Measurements from ENCODE around the gene ZNF780A. TPM values are rescaled to one million over a fixed set of nuclear protein-coding genes. Genes with fewer than 3 reads are reported as not detected.

ZNF780A gene
- total and polyA plus RNA-seq, 2 of the 13 experiments (the other 11 are each of a cell fraction or from before 2014, with no cell fraction given): 13.5 to 22.7 TPM

- TF ChIP-seq ZNF263 (CRISPR knock-in tag; IDR thresholded peaks at IDR 0.05) (no peak), ZSCAN30 (CRISPR knock-in tag; IDR thresholded peaks at IDR 0.05) (no peak), ZNF552 (CRISPR knock-in tag; IDR thresholded peaks at IDR 0.05; ENCODE audit: borderline replicate concordance) (no peak), NAIF1 (CRISPR knock-in tag; IDR thresholded peaks at IDR 0.05; ENCODE audit: borderline replicate concordance) (no peak), ZIK1 (CRISPR knock-in tag; IDR thresholded peaks at IDR 0.05; ENCODE audit: borderline replicate concordance, low read depth) (no peak), PAXIP1 (CRISPR knock-in tag; conservative IDR thresholded peaks at IDR 0.05) (no peak; the same call in 1 of the 2 replicates), ZMYM4 (CRISPR knock-in tag; IDR thresholded peaks at IDR 0.05) (peak; percentile 56; the same call in 1 of the 2 replicates), ZNF747 (CRISPR knock-in tag; IDR thresholded peaks at IDR 0.05; ENCODE audit: borderline replicate concordance) (no peak), ZNF431 (CRISPR knock-in tag; IDR thresholded peaks at IDR 0.05; ENCODE audit: borderline replicate concordance, low read depth) (no peak), FIP1L1 (IDR thresholded peaks at IDR 0.05; ENCODE audit: borderline replicate concordance, insufficient read depth, low read depth, low read length) (no peak), ZNF484 (CRISPR knock-in tag; IDR thresholded peaks at IDR 0.05; ENCODE audit: borderline replicate concordance, low read depth) (no peak), GABPA (IDR thresholded peaks at IDR 0.05; ENCODE audit: low read depth, low read length) (no peak), GABPA (CRISPR knock-in tag; IDR thresholded peaks at IDR 0.05; ENCODE audit: low read depth) (no peak; the same call in 1 of the 2 replicates), RELA (CRISPR knock-in tag; IDR thresholded peaks at IDR 0.05) (no peak), THAP7 (CRISPR knock-in tag; IDR thresholded peaks at IDR 0.05) (no peak), MAF1 (CRISPR knock-in tag; IDR thresholded peaks at IDR 0.05; ENCODE audit: borderline replicate concordance) (no peak), ZNF816 (CRISPR knock-in tag; IDR thresholded peaks at IDR 0.05; ENCODE audit: borderline replicate concordance) (no peak), ZC3H13 (CRISPR knock-in tag; IDR thresholded peaks at IDR 0.05) (no peak), POLR2AphosphoS2 (IDR thresholded peaks at IDR 0.05; ENCODE audit: low read depth, low read length) (no peak), SNAPC4 (CRISPR knock-in tag; IDR thresholded peaks at IDR 0.05) (no peak), ZNF30 (CRISPR knock-in tag; IDR thresholded peaks at IDR 0.05) (no peak), ZNF33B (CRISPR knock-in tag; IDR thresholded peaks at IDR 0.05) (no peak), ZFP62 (CRISPR knock-in tag; IDR thresholded peaks at IDR 0.05) (no peak)
These were observed 5.8 kb downstream of the ZNF780A start (continued) for GRCh38 chr19:40084948-40085347.
